GM19351 (cell line): ENCODE measurements around the gene CDK15.
"Not testable (repeated sequence)": the region's sequence is repeated elsewhere in the genome, so short reads cannot be mapped to it uniquely, and the experiment has no call there.

Experiments used
- ATAC-seq: cut with Tn5 transposase; IDR thresholded peaks from one replicate; pipeline ENCODE4 v1.9.1; 2021; ENCODE audit warnings: mild to moderate bottlenecking, moderate library complexity; ENCODE audit not compliant: unreplicated experiment

CDK15 gene

GRCh38 chr2:201824212-201824611 is 17.9 kb downstream of the CDK15 start:
- ATAC-seq, result no peak

DNA sequence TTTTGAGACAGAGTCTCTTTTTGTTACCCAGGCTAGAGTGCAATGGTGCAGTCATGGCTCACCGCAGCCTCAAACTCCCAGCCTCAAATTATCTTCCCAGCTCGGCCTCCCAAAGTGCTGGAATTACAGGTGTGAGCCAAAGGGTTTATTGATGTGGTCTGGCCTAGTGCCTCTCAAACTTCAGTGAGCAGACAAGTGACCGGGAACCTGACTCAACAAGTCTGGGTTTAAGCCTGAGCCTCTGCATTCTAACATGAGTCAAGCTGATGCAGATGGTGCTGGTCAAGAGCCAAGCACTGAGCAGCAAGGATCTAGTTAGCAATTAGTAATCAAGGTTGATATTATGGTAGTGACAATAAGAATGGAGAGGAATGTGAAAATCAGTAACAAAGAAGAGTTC is 21.3 kb downstream of the CDK15 start:
- ATAC-seq, result no peak

- ATAC-seq, result no peak
Measured at GRCh38 chr2:201828220-201828619, 21.9 kb downstream of the CDK15 start.

DNA sequence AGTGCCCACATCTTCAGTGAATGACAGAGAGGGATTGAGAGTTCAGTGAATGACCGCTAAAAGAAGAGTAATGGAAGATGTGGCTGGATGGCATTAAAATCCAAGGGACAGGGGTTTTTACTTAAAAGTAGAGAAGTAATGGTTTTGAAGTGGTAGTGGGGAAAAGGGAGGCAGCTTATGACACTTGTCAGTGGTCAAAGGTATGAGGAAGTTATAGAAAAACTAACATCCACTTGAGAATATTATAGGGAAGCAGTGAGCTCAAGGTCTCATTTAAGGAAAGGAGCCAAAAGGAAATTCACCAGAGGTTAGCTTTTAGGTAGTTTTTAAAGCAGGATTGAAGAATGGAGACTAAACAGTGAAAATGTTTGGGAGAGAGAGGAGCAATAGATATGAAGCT is 24.3 kb downstream of the CDK15 start:
- ATAC-seq, result no peak

DNA sequence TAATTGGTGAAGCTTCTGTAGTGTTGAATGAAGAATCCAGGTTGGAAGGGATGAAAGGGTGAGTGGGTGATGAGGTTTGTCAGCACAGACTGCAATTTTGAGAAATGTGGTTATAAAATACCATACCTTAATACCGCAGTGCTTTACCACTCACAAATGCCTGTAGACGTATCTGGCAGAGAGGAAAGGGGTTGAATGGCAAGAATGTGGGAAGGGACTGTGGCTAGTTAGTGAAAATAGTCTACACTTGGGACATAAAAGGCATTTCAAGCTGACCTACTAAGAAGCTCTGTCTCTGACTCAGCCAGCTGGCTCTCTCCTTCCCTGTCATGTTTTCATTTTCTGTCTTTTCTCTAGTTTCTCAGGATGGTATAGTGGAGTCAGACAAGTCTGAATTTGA is 25.1 kb downstream of the CDK15 start:
- ATAC-seq, result no peak

- no peak for ATAC-seq
Measured at GRCh38 chr2:201833781-201834180, 27.4 kb downstream of the CDK15 start.

DNA sequence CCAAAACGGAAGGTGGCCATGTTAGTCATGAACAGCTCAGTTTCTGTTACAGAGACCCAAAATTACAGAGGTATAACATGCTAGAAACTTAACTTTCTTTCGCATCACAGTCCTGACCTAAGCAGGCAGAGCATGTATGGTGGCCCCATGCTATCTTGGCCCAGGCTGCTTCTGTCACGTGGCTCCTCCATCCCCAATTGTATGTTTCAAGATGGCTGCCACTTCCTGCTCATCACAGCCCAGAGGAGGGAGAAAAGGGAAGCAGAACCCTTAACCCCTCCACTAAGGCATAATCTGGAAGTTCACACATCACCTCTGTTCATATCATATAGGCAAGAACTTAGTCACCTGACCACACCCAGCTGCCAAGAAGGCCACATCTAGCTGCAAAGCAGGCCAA is 28.7 kb downstream of the CDK15 start:
- ATAC-seq, result no peak

- ATAC-seq, result no peak
Measured at GRCh38 chr2:201837391-201837790, 31.1 kb downstream of the CDK15 start.

DNA sequence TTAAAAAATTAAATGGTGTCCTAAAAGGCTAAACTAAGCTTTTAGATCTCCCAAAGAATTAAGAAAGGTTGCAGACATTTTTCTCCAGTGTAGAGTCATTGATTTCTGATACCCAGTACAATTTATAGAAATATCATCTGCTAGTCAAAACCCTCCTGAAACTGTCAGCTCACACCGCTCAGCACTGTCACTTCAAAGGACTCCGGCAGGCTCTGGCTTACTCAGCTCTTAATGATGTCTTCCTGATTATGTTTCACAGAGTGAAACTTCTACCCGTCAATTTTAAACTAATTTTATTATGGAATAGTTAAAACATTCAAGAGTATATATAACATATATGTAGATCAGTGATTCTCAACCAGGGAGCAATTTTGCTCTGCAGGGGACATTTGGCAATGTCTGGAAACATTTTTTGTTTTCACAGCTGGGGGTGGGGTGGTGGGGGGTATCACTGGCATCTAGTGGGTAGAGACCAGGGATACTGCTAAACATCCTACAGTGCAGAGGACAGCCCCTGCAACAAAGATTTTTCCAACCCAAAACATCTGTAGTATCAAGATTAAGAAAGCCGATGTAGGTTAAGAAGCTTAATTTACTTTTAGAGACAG is 31.6 kb downstream of the CDK15 start:
- ATAC-seq, result no peak

DNA sequence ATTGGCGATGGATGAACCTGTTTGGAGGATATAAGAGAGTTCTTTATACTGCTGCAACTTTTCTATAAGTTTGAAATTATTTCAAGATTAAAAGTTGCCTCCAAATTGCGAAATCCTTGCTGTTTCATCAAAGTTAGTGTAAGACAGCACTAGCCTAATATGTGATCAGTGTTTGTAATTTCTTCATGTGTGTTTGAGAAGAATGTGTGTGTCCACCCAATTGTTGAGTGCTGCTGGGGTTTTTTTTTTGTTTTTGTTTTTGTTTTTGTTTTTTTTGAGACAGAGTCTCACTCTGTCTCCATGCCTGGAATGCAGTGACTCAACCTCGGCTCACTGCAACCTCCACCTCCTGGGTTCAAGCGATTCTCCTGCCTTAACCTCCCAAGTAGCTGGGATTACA is 33.4 kb downstream of the CDK15 start:
- ATAC-seq, result no peak

GRCh38 chr2:201840726-201841125 is 34.4 kb downstream of the CDK15 start:
- ATAC-seq, result no peak

DNA sequence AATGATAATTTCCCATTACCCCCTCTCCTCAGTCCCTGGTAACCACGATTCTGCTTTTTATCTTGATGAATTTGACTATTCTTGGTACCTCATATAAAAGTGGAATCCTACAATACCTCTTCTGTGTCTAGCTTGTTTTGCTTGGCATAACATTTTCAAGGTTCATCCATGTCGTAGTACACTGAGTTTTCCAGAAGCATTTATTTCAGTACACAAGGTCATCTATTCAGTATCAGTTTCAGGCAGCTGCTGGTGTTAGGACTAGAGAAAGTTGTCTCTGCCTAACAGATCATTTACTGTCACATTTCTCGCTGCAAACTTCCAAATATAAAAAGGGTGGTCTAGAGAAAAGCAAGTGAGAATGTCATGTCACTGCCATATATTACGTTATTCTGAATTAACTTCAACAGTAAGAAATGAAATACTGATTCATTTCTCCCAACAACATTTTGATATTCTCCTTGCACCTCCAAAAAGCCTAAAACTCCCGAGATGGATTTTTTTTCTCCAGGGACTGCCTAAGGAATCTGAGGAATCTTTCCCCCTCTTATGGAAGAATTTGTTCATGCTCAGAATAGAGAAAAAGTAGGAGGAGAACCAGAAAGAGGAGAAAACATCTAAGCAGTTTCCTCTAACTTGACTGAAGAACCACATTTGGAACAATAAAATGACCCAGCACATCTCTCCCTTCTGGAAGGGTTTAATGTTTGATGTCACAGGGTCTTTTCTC is 36.0 kb downstream of the CDK15 start:
- ATAC-seq, result no peak

DNA sequence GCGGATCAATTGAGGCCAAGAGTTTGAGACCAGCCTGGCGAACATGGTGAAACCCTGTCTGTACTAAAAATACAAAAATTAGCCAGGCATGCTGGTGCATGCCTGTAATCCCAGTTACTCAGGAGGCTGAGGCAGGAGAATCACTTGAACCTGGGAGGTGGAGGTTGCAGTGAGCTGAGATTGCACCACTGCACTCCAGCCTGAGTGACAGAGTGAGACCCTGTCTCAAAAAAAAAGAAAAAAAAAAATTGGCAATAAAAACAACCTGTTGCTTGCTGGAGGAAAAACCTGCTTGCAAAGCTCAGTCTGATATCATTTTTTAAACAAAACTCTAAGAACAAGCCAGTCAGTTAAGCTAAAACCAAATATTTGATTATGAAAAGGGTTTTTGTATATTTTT is 38.6 kb downstream of the CDK15 start:
- ATAC-seq, result not testable (repeated sequence)

GRCh38 chr2:201847481-201847880 is 41.1 kb downstream of the CDK15 start:
- ATAC-seq, result no peak

DNA sequence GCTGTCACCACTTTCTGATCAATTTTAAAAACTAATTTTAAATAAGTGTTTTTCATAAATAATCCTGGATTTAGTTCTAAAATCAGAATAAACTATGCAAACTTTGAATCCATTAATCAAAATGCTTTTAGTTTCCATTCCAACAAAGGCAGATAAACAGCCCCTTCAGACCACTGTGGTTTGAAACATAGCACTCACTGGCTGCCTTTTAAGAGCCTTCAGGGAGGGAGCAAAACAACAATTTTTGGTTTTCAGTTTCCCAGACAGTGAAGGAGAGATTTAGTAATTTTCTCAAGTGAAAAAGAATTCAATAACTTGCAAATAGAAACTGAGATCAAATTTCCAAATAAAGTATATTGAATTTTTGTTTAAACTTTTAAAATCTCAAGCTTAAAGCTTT is 46.1 kb downstream of the CDK15 start:
- ATAC-seq, result no peak

- no peak for ATAC-seq
Measured at GRCh38 chr2:201852878-201853415, 46.6 kb downstream of the CDK15 start.

DNA sequence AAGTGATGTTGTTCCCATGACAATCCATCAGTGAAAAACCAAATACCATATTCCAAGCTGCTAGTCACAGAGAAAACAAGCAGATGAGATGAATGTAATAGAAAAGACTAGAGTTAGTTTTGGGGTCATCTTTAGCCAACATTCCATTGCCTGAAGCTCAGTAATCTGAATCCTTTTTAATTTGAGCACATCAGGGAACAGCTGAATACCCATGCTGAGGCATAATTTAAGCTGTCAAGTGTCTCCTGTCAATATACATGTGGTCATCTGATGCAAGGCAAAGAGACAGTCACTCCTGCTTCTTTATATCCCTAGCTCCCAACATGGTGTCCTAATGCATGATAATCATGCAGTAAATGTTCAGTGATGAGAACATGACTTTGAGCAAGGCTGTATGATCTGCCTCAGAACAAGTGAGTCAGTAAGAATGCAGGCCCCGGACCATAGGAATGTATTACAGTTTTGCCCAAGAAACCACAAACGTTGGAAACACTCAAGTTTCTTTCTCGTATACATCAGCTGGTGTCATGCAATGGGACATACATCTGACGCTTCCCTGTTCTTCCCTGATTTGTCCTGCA is 48.0 kb downstream of the CDK15 start:
- ATAC-seq, result no peak

DNA sequence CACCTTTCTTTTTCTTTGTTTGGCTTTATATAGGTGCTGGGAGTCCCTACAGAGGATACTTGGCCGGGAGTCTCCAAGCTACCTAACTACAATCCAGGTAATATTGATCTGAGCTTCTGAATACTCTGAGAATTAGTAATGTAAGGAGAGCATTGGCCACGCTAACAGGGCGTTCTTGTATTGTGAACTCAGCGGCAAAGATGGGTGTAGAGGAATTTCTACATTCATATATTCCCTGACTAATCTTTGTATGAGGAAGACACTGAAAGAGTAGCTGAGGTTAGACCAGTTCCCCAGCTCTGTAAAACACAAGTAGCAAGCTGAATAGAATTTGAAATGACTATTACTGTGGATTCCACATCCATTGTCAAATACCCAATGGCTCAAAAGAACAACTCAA is 48.5 kb downstream of the CDK15 start:
- ATAC-seq, result no peak

DNA sequence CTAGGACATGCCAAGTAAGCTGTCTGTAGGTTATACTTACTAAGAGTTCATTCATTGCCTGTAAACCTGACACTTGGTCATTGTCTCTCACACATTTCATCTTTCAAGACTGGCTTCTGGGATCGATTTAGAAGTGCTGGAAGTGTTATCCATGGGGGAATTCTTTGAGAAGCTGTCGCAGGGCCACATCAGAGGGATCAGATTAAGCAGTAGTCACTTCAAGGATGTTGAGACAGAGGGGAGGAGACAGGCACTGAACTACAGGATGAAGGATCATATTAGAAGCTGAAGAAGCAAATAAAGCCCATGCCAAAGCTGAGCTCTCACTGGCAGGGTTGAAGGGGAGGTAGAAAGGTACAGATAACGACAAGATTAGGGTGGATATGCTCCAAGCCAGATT is 49.0 kb downstream of the CDK15 start:
- no peak for ATAC-seq

DNA sequence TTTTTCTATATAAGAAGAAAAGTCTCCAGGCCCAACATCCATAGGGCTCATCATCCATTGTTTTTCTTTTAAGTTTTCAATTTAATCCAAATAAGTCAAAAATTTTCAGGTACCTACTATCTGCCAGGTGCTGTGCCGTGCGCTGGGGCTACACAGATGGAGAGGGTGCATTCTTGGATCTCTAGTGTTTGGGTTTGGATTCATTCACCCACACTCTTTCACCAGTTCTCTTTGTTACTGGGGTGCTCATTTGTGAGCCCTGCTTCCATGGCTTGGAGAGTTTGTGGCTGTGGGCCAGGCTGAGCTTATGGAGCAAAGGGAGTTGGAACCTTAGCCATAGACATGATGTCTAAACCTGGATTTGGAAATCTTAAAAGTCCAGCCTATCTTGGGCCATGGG is 51.0 kb downstream of the CDK15 start:
- ATAC-seq, result no peak

- no peak for ATAC-seq
Measured at GRCh38 chr2:201858281-201859184, 52.2 kb downstream of the CDK15 start.
